NCI-H2196 treated with DMSO at 0.1 percent for 48 hours (cell line): ENCODE results near the gene ETAA1.

Source experiments
- DNase-seq: peaks from one replicate; lab custom pipeline; 2025; ENCODE audit not compliant: unreplicated experiment; lab: John Stamatoyannopoulos, UW

Gene ETAA1

DNA sequence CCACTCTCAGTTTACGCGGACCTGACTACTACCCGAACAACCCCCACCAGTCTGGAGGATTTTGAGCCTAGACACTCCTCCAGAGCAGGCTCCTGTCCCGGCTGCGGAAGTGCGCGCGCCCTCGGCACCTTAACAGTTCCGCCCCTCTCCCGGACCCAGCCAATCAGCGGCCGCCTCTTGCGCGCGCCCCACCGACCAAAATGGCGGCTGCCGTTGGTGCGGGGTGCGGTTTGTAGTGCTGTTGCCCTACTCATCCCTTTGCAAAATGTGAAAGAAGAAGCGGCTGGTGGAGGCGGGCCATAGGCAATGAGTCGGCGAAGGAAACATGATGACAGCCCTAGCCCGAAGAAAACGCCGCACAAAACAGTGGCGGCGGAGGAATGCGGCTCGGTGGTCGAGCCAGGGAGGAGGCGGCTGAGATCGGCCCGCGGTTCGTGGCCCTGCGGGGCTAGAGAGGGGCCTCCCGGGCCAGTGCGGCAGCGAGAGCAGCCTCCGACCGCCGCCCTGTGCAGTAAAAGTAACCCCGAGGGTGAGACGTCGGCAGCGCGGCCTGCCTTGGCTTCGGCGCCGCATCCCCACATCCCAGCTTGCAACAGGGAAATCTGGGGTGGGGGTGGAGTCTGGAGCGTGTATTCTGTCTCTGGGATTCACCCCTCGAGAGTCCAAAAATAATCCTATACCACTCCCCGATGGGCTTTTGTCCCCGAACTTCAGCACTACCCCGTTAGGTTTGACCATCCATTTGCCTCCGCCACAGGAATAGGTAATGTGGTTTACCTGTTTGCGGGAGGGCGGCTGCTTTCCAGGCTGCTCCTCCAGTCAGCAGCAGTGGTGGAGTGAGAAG lies at the start of gene ETAA1:
Gene ETAA1 (plus strand): TSS at position 191 of the 844 bp plus-strand sequence. CDS start 116 bp downstream, at position 307.
- DNase-seq: peak; percentile 50

DNA sequence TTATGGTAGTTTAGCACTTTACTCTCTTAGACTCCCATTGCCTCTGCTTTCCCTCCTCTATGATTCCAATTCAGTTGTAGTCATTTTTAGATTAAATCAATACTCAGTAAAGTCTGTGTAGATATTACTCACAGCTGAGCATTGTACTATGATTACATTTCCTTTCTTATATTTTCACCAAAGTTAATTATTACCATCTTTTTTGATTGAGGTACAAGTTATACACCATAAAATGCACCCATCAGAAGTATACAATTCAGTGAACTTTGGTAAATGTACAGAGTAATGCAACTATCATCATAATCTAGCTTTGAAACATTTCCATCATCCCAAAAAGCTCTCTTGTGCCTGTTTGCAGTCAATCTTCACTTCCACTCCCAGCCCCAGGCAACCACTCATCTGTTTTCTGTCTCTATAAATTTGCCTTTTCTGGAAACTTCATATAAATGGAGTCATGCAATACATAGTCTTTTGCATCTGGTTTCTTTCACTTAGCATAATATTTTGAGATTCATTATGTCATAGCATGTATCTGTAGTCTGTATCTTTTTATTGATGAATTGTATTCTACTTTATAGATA lies 30.2 kb upstream of the ETAA1 start:
- no peak for DNase-seq

DNA sequence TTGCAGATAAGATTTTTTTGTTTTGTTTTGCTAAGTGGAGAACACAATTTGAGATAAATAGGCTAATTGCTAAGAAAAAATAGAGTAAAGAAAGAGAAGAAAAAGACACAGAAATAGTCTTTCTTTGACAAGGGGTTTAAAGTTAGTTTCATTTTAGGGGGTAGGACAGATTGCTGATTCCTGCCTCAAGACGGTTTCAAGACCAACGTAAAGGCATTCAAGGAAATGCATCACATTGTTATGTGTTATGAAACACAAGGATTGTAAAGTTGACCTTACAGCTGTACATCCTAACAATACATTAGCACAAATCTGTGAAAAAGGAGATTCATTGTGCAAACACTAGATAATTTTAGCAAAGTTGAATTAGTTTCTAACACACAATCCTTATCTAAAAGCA lies 22.7 kb upstream of the ETAA1 start:
- no peak for DNase-seq

DNA sequence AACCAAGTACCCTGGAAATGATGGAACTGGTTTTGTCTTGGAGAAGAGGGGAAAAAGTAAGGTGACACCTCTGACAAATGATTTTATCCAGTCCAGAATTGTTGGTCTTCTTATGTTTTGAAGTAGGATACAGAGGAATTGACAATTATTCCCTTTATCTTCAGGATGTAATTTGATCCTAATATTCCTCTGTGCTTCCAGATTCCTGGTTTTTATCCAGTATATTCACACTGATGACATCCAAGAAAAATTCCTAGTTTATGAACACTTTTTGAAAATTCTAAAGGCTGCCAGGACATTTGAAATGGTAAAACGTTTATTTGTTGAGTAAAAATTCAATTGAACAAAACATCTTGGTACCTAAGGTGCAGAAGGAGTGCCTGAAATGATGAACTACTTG lies 22.2 kb upstream of the ETAA1 start:
- DNase-seq: no peak

DNA sequence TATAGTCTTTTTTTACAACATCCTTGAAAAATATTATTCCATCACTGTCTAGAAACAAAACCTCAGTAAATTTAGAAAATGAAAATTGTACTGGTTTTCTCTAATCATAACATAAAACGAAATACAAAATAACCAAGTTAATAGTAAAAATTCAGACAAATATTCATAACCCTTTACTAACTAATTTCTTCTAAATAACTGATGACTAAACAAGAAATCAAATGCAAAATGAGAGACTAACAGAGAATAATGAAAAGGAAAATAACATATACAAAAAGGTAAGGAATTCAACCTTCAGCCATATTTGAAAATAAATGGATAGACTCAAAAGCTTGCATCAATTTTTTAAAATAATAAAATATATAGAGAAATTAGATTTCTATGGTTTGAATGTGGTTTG lies 18.6 kb upstream of the ETAA1 start:
- DNase-seq: no peak

DNA sequence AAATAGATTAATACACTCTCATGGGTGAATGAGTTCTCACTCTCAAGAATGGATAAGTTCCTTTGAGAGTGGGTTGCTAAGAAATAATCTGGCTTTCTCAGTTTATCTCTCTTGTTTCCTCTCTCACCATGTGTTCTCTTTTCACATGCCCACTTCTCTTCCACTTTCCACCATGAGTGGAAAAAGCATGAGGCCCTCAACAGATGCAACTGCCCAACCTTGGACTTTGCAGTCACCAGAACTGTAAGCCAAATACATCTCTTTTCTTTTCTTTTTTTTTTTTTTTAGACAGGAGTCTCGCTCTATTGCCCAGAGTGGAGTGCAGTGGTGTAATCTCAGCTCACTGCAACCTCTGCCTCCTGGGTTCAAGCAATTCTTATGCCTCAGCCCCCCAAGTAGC lies 18.1 kb upstream of the ETAA1 start:
- no peak for DNase-seq

DNA sequence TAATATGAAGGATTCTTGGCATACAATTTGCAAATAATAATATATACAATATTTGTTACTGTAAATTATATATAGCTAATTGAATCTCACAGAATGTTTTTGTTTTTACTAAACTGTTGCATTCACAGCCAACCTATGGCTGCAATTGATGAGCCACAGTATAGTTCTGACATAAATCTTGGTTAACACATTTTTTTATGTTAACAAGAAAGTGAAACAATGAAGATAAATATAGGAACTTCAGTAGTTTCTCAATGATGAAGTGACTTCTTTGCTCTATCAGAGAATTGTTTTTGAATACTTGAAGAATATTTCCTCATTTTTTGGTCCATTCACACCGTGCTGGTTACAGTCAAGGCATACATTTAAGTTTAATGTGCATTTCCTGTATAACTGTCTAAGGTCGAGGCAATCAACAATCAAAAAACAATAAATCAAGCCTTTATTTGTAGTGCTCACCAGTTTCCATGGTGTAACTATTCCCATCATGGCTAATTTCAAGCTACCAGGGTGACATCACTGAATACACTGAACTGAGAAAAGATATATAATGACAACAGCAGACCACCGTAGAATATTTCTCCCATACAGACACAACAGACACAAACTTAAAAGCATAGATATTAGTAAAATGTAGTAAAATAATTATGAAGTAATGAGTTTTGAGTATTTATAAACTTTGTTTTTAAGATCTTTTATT lies 12.9 kb upstream of the ETAA1 start:
- DNase-seq: no peak

DNA sequence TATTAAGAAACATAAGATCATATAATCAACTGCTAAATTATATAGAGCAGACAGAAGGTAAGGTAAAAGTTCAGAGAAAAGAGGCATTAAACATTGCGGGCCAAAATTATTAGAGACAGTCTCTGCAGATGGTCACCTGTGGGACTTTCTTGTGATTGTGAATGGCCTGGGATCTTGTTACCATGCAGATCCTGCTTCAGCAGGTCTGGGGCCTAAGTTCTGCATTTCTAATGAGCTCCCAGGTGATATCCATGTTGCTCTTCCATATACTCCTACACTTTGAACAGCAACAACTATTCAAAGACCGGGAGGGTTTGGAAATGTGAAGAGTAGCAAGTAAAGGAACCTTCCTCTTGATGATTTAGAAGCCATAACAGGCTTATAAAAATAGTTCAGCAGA lies 8.5 kb upstream of the ETAA1 start:
- no peak for DNase-seq

DNA sequence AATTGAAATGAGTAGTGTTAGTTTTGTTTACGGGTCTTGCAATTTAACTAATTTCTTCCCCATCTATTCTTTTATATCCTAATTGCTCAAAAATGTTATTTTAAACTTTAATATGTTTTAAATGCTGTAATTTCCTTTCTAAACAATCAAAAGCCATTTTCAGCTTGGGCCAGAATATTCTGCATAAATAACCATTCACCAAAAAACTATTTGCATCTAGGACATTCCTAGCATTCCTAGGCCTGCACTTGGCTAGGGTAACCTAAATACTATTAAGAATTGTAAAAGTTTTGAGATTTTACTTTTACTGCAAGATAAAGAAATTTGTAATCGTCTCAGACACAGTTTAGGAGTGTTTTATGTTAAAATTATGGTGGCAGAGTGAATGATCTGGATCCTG lies 7.8 kb upstream of the ETAA1 start:
- no peak for DNase-seq

DNA sequence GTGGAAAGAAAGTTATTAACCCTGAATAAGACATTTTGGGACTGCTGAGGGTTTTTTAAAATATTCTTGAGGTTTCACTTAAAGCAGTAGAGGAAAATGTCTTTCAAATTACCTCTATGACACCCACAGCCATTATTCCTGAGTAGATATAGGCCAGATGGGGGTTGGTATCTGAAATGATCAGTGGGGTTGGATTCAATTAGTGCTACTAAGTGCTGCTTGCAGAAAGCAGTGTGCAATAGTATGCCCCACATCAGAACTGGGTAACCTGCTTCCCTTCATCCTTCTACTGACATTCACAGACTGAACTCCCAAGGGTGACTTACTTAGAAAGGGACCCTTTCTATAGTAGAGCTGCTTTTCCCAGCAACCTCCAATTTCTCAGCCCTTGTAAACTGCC lies 7.3 kb upstream of the ETAA1 start:
- DNase-seq: no peak

DNA sequence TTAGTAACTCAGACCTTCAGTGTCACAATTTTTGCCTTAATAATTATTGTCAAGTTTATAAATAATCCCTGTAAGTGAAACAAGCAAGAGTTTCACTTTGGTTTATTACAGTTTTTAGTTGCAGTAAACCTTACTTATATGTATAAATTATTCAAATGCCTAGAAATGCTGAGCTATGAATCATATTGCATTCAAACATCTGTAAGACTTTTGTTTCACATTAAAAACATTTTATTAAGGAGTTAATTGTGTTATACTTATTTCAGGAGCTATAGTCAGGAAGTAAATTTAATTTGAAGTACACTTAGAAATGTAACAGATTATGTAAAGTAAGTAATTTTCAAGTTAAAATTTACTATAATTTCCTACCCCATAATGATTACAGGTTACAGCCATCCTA lies 3.9 kb upstream of the ETAA1 start:
- DNase-seq: no peak

DNA sequence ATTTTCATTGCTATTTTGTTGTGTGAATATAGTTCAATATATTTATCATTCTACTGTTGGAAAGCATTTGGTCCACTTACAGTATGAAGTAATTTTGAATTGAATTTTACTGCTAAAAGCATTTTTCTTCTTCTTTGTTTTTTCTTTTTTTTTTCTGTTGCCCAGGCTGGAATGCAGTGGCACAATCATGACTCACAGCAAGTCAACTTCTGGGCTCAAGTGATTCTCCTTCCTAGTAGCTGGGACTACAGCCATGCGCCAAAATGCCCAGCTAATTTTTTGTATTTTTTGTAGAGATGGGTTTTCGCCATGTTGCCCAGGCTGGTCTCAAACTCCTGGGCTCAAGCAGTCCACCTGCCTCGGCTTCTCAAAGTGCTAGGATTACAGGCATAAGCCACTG lies 2.4 kb upstream of the ETAA1 start:
- DNase-seq: no peak

DNA sequence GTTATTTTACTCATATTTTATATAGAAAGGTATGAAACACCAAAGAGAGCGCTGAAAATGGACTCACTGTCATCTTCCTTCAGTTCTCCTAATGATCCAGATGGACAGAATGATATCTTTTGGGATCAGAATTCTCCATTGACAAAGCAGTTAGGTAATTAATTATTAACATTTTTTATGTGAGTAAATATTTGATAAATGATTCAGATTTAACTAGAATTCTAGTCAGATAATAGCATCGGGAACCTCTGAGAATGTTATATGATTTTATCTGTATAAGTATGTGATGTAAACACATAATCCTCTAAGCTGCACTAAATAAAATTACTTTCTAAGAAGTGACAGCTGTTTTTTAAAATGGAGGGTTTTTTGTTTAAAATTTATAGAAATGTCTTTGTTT lies 2.0 kb downstream of the ETAA1 start:
- no peak for DNase-seq

DNA sequence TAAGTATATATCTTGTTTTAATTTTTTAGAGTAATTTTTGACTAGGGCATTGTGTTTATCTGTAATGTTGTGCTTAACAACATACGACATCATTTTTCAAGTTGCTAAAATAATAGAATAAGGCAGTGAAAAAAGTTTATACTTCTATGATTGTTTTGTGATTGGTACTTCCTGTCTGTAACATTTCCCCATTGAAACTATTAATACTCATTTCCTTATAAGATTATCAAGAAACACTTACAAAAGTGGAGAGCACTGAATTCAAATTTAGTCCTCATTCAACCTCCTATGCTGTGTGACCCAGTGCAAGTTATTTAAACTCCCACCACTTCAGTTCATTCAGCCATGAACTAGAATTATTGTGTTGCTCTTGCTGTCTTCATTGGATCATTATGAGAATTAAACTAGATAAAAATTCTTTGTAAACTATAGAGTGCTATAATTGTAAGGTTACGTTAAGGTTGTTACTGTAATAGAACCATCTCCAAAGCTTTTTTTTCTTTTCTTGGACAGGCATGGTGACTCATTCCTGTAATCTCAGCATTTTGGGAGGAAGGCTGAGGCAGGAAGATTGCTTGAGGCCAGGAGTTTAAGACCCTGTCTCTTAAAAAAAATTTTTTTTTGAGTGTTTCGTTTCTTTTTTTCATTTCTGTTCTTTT lies 2.8 kb downstream of the ETAA1 start:
- no peak for DNase-seq

DNA sequence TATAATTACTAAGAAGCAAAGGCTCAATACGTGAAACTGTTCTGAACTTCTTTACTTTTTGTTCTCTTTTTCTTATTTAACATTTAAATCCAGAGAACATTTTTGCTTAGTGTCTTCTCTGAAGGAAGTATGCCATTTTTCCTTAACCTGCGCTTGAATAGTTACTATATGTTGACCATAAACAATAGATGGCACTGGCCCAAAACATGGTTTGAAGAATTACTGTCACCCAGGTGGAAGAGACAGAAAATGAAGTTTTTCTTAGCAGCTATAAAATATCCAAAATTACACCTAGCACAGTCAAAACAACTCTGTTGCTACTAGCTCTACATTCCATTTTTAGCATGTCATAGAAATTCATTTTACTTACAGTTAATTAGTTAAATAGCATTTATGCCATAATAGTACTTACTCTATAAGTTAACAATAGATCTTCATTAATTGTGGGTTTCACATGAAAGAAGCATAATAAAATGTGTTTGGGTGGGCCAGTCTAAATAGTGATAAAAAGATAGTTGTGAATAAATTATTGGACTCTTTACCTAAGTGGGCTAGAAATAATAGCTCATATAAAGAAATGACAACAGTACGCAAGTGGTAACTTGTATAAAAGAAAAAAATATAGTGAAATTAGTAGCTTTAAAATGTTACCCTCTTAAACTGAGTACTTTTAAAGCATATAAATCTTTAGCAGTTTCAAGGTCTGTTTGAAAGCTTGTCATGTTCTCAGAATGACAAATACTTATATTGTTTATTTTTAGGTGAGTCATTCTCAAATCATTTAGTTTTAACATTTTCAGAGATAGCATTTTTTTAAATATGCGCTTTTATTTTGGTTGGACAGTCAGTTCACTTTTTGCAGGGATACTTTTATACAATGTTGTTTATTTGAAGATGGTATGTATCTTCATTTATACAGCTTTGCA lies 3.7 kb downstream of the ETAA1 start:
- no peak for DNase-seq

DNA sequence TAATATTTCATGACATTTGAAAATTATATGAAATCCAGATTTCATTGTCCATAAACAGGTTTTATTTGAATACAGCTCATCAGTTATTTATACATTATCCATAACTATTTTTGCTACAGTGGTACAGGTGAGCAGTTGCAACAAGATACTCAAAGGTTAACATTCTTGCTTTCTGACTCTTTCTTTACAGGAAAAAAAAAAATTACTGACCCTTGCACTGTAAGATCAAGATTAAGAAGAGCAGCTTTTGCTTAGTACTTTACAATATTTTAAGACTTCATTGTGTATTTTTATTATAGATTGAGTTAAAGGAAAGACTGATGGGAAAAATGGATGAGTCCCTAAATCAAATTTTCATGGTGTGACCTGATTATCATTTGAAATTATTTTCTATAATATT lies 11.2 kb downstream of the ETAA1 start:
- DNase-seq: no peak

DNA sequence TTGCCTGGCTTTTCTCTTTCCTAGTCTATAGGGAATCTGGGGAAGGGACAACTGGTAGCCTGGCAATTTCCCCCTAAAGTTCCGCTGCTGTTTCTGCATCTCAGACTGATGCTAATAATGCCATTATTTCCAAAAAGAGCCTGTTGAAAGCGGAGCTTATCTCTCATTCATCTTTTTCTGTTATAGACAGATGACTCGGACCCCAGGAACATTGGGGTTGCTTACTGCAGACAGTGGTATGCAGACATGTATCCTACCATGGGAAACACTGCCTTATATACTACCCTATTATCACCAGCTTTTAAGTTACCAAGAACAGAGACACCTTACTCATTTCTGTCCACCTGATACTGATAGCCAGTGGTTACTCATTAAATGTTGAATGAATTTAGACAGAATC lies 15.3 kb downstream of the ETAA1 start:
- DNase-seq: no peak

DNA sequence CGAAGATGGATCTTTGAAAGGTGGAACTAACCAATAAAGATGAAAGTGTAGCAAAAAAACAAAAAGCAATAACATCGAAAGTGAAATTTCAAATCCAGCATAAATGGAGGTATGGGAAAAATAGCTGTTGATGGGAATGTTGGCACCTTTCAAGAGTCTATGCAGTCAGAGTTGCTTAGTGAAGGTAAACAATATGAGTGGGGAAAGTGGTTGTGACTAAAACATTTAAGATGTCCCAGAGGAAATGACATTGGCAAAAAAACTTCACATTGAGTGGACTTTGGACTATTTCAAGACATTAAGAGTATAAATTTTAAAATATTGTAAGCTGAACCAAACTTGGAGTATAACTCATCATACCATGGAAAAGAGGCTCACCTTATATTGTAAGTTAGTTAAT lies 17.7 kb downstream of the ETAA1 start:
- no peak for DNase-seq

DNA sequence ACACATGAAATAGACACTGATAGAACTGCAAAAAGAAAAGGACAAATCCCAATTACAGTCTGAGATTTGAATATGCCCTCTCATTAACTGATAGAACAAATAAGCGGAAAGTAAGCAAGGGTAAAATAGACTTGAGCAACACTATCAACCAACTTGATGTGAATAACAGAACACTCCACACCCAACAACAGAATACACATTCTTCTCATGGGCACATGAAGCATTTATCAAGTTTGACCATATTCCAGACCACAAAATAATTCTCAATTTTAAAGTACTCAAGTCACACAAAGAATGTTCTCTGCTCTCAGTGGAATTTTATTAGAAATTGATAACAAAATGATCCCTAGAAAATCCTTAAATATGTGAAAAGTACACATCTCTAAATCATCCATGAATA lies 19.0 kb downstream of the ETAA1 start:
- no peak for DNase-seq

DNA sequence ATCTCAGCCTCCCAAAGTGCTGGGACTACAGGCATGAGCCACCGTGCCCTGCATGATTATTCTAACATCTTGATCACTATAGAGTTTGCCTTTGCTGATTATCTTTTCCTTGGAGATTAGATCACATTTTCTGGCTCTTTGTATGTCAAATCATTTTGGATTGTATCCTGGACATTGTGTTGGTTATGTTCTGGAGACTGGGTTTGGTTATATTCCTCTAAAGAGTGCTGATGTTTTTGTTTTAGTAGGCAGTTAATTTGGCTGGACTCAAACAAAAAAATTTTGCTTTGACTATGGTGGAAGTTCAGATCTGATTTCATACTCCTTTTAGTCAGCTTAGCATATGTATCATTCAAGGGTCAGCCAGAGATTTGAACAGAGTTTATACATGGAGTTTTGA lies 26.4 kb downstream of the ETAA1 start:
- no peak for DNase-seq

DNA sequence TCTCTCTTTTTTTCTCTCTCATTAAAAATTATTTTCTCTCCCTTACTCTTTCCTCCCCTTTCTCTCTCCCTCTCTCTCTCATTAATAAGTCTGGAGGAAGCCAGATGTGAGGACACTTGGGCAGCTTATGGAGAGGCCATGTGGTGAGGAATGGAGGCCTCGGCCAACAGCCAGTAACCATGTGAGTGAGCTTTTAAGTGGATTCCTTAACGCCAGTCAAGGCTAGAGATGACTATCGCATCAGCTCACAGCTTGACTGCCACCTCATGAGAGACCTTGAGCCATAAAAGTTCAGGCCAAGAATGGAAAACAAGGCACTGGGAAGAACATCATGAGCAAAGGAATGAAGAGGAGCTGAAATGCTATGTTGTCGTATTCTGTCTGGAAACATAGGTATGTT lies 39.1 kb downstream of the ETAA1 start:
- no peak for DNase-seq
